ENCODE measurements around the gene LGALS4.
"Not testable (repeated sequence)": the region's sequence is repeated elsewhere in the genome, so short reads cannot be mapped to it uniquely, and the experiment has no call there.

Gene LGALS4, protein sequence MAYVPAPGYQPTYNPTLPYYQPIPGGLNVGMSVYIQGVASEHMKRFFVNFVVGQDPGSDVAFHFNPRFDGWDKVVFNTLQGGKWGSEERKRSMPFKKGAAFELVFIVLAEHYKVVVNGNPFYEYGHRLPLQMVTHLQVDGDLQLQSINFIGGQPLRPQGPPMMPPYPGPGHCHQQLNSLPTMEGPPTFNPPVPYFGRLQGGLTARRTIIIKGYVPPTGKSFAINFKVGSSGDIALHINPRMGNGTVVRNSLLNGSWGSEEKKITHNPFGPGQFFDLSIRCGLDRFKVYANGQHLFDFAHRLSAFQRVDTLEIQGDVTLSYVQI

GRCh38 chr19:38812841-38813320, at the start of gene LGALS4:
Gene LGALS4 (minus strand): TSS chr19:38812945. CDS start chr19:38812886, 59 bp downstream.
- DNase-seq (ENCODE audit: insufficient read length, low spot score) = no peak
- FAIRE-seq = no peak

- no peak for DNase-seq (ENCODE audit: insufficient read length, low spot score)
- FAIRE-seq = no peak
Measured at GRCh38 chr19:38861368-38861767, 48.6 kb upstream of the LGALS4 start.

GRCh38 chr19:38859631-38860204, 47.0 kb upstream of the LGALS4 start:
- FAIRE-seq; DNase-seq (ENCODE audit: insufficient read length, low spot score): not testable (repeated sequence)

GRCh38 chr19:38856813-38857212, 44.1 kb upstream of the LGALS4 start:
- no peak for DNase-seq (ENCODE audit: insufficient read length, low spot score)
- no peak for FAIRE-seq

GRCh38 chr19:38855751-38856150, 43.0 kb upstream of the LGALS4 start:
- not testable (repeated sequence) for FAIRE-seq; DNase-seq (ENCODE audit: insufficient read length, low spot score)

DNA sequence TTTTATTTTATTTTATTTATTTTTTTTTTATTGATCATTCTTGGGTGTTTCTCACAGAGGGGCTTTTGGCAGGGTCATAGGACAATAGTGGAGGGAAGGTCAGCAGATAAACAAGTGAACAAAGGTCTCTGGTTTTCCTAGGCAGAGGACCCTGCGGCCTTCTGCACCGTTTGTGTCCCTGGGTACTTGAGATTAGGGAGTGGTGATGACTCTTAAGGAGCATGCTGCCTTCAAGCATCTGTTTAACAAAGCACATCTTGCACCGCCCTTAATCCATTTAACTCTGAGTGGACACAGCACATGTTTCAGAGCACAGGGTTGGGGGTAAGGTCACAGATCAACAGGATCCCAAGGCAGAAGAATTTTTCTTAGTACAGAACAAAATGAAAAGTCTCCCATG, 42.2 kb upstream of the LGALS4 start:
- DNase-seq (ENCODE audit: insufficient read length, low spot score); FAIRE-seq: not testable (repeated sequence)

DNA sequence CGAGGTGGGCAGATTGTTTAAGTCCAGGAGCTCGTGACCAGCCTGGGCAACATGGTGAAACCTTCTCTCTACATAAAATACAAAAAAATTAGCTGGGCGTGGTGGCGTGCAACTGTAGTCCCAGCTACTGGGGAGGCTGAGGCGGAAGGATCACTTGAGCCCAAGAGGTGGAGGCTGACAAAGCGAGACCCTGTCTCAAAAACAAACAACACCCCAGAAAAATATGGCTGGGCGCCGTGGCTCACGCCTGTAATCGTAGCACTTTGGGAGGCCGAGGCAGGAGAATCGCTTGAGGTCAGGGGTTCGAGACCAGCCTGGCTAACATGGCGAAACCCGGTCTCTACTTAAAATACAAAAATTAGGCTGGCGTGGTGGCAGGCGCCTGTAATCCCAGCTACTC, 40.5 kb upstream of the LGALS4 start:
- DNase-seq (ENCODE audit: insufficient read length, low spot score) (no peak), FAIRE-seq (no peak)

- FAIRE-seq (peak; percentile 62), DNase-seq (ENCODE audit: insufficient read length, low spot score) (peak; percentile 45)
Measured at GRCh38 chr19:38852231-38853044, 39.7 kb upstream of the LGALS4 start.

DNA sequence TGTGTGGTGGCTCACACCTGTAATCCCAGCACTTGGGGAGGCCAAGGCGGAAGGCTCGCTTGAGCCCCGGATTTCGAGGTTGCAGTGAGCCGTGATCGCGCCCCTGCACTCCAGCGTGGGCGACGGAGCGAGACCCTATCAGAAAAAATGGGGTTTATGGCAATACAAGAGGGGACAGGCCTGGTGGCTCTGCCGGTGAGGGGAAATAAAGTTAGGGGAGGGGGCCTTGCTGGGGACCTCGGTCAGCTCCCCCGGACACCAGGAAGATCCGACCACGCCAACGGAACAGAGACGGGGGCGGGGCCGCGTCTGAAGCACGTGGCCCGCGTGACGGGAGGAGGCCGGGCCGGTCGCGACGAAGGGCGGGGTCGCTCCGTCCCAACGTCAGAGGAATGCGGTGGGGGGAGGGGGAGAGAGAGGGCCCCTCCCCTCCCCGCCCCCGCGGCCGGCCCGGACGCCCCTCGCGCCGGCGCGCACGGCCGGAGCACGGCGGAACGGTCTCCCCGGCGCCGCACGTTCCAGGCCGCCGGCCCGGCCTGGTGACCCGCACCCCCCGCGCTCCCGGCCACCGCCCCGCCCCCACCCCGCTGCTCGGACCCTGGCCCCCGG, 39.0 kb upstream of the LGALS4 start:
- FAIRE-seq (peak; percentile 93), DNase-seq (ENCODE audit: insufficient read length, low spot score) (peak; percentile 75)

DNA sequence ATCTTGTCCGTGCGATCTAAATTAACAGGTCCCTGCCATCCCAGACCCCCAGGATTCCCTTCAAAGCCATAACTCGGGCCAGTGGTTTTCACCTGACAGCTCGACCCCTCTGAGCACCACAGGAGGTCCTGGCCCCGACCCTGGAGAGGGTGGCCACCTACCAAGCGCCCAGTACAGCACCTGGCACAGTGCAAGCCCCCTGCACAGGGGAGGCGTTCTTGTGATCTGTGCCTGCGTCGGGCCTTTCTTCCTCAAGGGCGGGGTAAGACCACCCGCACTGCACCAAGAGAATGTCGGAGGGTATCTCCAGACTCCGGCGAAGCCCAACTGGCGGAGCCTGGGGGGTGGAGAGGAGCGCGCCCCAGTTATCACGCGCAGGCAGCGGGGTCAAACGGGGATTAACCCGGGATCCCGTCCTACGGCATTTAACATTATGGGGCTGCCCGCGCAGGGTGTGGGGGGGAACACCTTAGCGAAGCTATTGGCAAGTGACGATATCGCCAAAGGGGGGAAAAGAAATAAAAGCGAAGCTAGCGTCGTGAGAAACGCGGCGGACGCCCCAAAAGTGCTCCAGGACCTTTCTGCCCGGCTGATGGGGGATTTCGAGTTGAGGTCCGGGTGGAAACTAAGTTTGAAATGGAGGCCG, 38.4 kb upstream of the LGALS4 start:
- no peak for FAIRE-seq
- no peak for DNase-seq (ENCODE audit: insufficient read length, low spot score)

DNA sequence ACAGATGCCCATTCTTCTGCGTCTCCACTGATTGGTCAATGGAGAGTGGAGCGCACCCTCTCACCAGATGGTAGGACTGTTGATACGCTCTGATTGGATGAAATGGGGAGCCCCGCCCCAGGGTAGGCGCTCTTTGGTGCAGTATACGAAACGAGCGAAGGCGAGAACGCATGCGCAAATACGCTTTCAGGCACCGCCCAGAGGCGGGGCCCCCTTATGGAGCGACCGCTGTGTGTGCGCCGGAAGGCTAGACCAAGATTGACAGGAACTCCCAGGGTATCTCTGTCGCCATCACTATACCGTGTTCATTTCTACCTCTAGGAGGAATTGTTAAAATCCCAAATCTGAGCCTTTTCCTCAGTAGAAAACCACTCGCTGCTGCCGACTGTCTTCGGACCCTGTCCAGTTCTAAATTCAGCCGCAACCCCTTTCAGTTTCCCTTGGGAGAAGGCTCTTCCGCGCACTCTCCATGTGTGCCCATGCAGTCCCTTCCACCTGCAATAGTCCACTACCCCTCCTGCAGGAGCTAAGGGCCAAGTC, 37.8 kb upstream of the LGALS4 start:
- FAIRE-seq (peak; percentile 96), DNase-seq (ENCODE audit: insufficient read length, low spot score) (peak; percentile 99)

DNA sequence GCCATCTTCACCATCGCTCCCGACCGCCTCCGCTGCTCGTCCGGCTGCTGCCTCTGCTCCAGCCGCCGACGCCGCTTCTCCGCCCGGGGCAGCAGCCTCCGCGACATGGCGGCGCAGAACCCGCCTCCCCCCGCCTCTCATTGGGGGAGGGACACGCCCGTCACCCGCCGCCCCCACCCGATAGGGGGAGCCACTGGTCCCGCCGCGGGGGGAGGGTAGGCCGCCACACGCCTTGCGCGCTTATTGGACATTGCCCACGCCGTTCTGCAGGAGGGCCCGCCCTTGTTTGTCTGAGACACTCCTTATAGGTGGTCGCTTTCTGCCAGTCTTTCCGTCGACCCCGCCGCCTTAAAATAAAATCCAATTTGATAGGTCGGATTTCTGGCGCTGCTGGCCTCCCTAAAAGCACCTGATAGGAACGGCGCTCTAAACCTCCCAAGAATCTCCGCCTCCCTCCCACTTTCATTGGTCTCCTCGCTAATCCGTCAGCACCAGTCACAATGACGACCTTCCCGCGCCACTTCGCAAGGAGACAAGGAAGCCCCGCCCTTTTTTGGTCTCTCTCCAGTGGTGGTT, 37.2 kb upstream of the LGALS4 start, which contains the start of gene HNRNPL:
HNRNPL (minus strand) TSS at position 127 of the 576 bp plus-strand sequence; CDS start at position 107, 20 bp downstream.
- DNase-seq (ENCODE audit: insufficient read length, low spot score) = no peak
- FAIRE-seq = no peak

DNA sequence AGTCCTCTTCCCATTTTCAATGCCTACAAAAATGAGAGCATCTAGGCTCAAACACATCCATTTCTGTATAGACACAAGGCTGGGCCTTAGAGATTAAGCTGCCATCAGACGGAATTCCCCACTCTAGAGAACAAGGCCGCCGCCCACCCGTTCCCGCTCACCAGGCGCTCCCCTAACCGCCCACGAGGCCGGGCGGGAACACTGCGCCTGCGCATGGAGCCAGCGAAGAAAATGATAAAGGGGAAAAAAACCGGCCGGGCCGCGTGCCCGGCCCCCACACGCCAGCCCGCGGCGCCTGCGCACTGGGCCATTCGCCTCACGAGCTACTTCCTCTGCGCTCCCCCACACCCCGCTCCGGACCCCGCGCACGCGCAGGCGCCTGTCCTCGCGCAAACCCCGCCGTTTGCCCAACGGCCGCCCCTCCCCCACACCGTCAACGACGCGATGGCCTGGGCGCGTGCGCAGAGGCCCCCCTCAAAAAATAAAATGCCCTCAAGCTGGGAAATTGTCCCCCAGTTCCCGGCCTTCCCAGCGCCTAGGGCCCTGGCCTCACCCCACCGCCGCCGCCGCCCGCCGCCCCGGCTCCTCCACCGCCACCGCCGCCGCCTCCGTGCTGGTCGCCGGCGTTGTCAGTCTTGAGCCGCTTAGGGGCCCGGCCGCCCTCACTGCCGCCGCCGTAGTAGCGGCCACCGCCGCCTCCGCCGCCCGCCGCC, 36.6 kb upstream of the LGALS4 start:
- FAIRE-seq (peak; percentile 64), DNase-seq (ENCODE audit: insufficient read length, low spot score) (peak; percentile 96)

DNA sequence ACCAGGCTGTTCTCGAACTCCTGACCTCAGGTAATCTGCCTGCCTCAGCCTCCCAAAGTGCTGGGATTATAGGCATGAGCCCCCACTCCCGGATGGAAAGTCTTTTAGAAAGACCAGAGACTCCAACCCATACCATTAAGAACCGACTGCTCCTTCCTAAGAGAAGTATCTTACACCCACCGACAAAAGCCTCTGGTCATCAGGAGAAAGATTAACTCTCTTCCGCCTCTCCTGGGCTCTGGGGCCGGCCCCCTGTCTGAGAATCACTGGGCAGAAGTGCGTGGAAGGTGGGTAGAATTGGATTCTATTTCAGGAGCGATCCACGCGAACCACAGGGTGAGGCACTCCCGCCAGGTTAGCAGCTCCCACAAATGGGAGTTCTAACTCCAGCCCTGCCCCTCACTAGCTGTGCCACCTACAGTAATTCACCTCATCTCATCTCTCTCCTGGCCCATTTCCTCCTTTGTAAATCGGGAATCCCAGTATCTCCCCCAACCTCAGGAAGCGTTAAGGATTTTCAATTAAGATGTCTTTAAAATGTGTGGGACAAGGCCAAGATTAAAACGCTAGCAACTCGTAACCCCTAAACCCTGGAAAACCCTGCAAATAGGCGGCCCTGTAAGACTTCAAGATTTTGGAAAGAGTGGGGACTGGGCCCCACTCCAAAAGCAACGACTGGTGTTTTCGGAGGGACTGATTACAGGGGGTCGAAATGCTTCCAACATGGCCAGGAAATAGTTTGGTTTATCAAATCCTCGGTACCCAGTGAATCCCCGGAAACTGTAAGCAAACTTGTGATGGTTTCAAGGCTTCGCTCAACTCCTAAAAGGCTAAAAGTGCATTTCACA, 35.8 kb upstream of the LGALS4 start:
- FAIRE-seq = no peak
- DNase-seq (ENCODE audit: insufficient read length, low spot score) = no peak

DNA sequence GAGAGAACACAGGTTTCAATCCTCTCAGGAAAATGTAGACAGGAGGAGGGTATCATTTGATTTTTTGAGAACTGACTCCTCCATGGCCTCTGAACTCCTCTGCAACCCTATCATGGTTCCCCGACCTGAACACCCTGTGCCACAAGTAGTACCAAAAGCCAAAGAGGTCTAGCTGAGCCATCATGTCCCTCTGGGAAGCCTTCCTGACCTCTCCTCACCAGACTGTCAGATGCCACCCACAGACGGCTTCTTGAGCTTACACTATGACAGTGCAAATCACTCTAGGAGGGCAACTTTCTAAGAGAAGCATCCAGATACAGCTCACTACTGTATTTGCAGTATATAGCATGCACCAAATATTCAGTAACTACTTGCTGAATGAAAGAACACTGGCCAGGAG, 33.4 kb upstream of the LGALS4 start:
- no peak for FAIRE-seq
- no peak for DNase-seq (ENCODE audit: insufficient read length, low spot score)

- DNase-seq (ENCODE audit: insufficient read length, low spot score) (no peak), FAIRE-seq (no peak)
Measured at GRCh38 chr19:38845374-38846024, 32.8 kb upstream of the LGALS4 start.

DNA sequence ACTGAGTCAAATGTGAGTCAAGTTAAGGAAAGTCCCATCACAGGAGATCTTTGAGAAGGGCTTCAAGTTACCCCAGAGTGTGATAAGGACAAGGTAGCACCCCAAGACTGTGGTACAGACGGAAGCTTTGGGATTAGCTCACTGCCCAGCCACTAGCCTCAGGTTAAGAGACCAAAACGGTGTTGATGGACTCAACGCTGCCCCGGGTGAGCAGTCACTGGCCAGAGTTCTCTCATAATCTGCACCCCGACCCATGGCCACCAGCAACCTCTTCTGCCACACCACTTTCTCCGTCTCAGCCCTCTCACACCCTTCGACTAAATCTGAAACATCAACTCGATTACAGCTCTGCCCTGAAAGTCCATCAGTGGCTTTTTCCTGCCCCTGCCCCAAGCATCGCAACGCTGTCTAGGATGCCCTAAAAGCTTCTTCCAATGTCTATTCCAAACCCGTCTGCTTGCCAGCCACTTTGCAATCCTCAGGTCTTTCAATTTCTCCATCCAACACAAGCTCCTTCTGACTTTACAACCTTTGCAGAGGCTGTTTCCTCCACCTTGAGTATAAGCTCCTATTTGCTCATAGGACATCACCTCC, 31.4 kb upstream of the LGALS4 start:
- DNase-seq (ENCODE audit: insufficient read length, low spot score) = no peak
- no peak for FAIRE-seq
